ENCODE data around the gene RYR1.
"Not testable (repeated sequence)": the region's sequence is repeated elsewhere in the genome, so short reads cannot be mapped to it uniquely, and the experiment has no call there.

The RYR1 gene

DNA sequence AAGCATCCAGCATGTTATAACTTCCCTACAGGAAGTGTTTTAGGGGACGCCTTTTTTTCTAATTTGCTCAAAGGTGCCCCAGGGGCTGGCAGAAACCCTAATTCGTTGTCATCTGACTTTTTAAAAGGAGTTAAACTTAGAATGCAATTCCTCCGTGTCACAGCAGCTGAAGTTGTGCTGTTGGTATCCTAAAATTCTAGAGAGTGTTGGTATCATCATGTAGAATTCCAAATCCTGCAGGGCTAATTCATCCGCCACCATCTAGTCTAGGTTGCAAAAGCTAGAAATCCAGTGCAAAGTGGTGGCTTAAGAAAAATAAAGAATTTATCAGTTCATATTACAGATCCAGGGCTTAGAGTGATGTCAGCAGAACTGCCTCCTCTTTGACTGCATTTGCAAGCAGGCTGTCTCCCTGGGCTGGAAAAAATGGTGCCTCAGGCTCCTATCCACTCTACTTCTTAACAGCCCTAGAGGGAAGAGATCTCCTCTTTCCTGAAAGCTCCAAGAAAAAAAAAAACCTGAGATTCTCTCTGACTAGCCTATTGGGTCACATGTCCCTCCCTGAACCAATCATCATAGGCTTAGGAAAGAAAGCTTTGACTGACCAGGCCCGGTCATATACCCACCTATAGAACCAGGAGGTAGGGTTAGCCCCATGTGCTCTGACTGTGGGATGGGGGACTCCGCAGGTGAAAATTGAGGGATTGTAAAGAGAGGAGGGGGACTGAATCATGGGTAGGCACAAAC is 111.3 kb downstream of the RYR1 start:
- no peak for DNase-seq

DNA sequence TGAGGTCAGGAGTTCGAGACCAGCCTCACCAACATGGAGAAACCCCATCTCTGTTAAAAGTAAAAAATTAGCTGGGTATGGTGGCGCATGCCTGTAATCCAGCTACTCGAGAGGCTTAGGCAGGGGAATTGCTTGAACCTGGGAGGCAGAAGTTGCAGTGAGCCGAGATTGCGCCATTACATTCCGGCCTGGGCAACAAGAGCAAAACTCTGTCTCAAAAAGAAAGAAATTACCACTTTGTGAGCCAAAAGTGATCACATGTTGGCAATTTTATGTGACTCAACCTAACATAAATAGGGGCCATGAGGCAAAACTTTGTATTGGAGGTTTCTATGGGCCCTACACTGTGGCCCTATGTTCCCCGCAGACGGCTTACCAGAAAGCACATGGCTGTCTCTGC is 112.1 kb downstream of the RYR1 start:
- no peak for DNase-seq

DNA sequence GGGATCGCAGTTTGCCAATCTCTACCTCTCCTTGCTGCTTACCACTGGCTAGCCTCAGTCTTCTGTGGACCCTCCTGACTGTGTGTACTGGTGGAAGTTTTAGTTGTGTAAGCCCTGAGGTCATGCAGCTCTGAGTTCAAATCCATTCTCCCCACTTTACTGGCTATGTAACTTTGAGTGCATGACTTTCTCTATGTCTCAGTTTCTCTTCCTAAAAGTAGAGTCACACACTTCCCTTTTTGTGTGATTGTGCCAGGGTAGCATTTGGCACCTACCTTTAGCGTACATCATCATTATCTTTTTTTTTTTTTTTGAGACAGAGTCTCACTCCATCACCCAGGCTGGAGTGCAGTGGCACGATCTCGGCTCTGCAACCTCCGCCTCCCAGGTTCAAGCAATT is 113.9 kb downstream of the RYR1 start:
- DNase-seq, result no peak

DNA sequence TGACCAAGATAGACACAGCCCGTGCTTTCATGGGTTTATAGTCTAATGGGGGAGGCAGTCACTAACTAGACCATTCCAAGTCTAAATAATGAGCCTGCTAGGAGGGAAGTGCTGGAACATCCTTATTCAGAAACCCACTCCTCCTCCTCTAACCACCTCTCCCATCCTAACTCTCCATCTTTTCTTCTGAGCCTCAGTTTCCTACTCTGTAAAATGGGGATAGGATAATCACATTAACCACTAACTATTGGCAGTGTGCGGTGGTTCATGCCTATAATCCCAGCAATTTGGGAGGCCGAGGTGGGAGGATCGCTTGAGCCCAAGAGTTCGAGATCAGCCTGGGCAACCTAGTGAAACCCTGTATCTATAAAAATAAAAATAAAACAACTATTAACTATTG is 115.6 kb downstream of the RYR1 start:
- no peak for DNase-seq

DNA sequence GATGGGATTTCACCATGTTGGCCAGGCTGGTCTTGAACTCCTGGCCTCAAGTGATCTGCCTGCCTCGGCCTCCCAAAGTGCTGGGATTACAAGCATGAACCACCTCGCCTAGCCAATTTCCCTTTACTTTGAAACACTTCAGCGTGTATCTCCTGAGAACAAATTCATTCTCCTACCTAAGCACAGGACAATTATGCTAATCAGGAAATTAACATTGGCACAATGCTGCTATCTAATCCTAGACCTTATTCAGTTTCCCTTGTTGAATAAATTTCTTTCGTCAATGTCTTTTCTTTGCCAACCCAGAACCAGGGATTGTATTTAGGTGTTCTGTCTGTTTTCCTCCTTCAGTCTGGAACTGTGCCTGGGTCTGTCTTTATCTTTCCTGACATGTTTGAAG is 116.5 kb downstream of the RYR1 start:
- DNase-seq, result no peak

DNA sequence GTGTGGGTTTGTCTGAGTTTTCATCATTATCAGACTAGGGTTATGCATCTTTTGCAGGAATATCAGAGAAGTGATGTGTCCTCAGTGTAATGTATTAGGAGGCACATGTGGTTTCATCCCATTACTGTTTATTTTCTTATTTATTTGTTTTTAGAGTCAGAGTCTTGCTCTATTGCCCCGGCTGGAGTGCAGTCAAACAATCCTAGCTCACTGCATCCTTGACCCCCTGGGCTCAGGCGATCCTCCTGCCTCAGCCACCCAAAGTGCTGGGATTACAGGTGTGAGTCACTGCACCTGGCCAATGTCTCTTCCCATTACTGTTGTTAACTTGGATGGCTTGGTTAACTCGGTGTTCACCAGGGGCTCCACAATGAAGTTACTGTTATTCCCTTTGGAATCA is 116.9 kb downstream of the RYR1 start:
- DNase-seq, result no peak

DNA sequence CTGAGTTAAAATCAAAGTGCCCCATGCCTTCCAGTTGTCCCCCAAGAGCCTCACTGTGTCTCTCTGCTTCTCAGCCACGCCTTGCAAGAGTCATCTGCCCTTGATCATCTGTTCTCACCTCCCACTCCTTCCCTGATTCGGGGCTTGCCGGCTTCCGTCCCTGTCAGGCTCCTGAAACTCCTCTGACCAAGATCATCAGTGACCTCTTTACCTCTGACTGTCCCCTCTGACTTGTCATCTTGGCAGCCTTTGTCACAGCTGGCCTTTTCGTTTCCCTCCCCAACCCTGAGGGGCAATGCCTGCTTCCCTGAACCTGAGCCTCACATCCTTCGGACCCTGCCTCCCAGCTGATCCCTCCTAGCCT is 117.9 kb downstream of the RYR1 start:
- no peak for DNase-seq

DNA sequence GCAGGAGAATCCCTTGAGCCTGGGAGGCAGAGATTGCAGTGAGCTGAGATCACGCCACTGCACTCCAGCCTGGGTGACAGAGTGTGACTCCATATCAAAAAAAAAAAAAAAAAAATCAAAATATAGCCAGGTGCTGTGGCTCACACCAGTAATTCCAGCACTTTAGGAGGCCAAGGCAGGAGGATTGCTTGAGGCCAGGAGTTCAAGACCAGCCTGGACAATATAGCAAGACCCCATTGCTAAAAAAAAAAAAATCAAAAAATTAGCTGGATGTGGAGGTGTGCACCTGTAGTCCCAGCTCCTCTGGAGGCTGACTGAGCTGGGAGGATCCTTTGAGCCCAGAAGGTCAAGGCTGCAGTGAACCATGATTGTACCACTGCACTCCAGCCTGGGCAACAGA is 119.7 kb downstream of the RYR1 start:
- DNase-seq, result not testable (repeated sequence)

DNA sequence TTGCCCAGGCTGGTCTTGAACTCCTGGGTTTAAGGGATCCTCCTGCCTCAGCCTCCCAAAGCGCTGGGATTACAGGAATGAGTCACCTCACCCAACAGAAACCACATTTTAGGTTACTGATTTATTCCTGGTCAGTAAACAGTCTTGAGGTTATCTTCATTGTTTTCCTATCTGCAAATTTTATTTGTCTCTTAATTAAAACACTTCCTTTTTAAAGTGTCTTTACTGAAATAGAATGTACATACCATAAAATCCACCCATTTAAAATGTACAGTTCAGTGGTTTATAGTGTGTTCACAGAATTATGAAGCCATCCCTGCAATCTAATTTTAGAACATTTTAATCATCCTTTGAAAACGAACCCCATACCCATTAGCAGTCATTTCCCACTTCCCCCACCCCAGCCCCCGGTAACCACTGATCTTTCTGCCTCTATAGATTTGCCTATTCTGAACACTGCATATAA is 121.2 kb downstream of the RYR1 start:
- DNase-seq, result no peak

DNA sequence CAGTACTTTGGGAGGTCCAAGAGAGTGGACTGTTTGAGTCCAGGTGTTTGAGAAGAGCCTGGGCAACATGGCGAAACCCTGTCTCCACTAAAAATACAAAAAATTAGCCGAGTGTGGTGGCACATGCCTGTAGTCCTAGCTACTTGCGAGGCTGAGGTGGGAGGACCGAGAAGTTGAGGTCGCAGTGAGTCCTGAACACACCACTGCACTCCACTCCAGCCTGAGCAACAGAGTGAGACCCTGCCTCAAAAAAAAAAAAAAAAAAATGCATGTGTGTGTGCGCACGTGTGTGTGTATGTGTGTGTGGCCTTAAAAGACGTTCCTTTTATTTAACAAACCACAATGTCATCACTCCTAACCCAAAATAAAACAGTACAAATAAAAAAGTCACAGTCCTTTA is 121.7 kb downstream of the RYR1 start:
- no peak for DNase-seq

DNA sequence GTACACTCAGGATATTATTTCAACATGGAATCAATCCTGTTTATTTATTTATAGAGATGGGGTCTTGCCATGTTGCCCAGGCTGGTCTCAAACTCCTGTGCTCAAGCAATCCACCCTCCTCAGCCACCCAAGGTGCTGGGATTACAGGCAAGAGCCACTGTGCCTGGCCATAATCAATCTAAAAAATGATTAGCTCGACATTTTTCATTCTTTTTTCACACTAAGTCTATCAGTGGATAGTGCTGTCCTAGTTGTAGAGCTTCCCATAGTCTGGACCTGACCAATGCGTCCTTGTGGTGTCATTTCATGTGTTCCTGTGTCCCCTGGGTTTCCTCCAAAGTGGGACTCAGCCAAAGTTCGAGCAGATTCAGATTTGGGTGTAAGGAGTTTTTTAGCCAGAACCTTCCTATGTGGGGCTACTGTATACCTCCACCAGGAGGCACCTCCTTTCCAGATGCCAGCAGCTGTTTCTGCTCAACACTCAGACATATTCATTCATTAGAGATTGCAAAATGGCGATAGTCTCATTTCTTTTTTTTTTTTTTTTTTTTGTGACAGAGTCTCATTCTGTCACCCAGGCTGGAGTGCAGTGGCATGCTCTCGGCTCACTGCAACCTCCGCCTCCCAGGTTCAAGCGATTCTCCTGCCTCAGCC is 123.2 kb downstream of the RYR1 start:
- no peak for DNase-seq

DNA sequence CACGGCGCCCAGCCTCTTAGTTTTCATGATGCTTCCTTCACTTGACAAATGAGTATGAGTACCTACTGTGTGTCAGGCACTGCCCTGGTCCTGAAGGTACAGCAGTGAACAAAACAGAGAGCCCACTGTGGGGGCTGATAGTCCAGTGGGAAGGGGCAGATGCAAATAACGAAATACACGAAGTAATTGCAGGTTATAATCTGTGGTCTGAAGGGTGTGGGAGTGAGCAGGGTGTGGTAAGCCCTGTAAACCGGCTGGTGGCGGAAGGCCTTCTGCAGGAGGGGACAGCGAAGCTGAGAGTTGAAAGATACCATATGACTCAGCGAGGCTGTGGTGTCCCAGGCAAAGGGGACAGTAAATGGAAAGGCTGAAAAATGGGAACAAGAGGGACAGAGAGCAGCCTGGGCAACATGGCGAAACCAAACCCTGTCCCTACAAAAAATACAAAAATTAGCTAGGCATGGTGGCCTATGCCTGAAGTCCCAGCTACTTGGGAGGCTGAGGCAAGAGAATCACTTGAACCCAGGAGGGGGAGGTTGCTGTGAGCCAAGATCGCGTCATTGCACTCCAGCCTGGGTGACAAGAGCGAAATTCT is 123.8 kb downstream of the RYR1 start:
- no peak for DNase-seq

DNA sequence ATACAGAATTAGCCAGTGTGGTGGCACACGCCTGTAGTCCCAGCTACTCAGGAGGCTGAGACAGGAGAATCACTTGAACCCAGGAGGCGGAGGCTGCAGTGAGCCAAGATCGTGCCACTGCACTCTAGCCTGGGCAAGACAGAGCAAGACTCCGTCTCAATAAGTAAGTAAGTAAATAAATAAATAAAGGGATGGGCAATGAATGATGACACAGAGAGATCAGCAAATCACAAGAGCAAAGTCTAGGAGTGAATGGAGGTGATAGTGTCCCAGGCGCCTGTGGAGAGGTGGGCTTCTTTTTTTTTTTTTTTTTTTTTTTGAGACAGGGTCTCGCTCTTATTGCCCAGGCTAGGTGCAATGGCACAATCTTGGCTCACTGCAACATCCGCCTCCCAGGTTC is 125.4 kb downstream of the RYR1 start:
- DNase-seq, result not testable (repeated sequence)

DNA sequence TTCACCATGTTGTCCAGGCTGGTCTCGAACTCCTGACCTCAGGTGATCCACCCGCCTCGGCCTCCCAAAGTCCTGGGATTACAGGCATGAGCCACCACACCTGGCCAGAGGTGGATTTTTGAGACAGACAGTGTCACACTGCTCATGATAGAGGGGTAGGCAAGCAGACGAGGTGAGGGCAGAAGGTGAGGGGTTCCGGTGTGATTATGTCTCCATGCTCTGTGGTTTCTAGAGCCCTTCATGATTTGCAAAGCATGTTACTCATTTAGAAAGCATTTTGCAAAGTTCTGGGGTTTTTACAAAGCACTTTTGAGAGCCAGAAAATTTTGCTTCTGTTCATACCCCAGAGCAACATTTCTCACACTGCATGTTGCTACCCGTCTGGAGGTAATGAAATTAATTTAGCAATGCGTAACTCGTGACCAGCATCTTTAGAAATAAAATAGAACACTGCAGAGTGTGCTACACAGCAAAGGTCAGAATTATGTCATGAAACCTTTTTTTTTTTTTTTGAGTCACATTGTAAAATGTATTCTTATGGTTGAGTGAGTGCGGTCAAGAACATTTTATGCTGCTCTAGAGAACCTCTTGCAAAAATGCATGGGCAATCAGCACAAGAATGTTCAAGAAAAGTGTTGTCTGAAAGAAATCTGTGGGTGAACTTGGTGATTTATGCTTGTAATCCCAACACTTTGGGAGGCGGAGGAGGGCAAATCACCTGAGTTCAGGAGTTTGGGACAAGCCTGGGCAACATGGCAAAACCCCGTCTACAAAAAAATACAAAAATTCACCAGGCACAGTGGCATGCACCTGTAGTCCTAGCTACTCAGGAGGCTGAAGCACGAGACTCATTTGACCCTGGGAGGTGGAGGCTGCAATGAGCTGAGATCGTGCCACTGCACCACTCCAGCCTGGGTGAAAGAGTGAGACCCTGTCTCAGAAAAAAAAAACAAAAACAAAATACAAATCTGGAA is 126.2 kb downstream of the RYR1 start:
- no peak for DNase-seq

DNA sequence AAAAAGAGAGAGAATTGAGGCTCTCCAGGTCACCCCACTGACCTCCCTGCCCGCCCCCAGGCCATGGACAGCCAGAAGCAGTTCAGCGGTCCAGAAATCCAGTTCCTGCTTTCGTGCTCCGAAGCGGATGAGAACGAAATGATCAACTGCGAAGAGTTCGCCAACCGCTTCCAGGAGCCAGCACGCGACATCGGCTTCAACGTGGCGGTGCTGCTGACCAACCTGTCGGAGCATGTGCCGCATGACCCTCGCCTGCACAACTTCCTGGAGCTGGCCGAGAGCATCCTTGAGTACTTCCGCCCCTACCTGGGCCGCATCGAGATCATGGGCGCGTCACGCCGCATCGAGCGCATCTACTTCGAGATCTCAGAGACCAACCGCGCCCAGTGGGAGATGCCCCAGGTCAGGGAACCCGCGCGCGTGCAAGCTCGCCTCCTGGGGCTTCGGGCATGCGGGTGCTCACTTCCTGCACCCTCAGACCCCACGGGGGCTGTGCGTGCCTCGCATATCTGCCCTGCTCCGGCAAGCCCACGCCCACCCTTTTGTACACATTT is 127.6 kb downstream of the RYR1 start:
- DNase-seq, result no peak

DNA sequence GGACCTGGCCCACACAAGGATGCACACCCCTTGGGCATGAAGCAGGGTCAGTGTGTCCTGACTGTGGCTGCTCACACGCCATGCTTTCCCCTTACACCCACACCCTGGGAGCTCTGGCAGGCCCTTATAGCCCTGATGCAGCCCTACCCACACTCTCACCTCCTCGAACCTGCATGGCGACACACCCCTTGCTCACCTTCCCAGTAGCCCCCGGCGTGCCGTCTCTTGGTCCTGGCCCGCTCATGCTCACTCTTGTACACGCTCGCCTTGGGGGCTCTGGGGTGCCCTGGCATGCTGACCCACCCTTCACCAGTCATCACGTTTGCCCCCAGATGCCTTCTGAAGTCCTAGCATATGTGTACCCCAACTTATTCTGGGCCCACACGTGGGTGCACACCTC is 128.2 kb downstream of the RYR1 start:
- DNase-seq, result no peak

DNA sequence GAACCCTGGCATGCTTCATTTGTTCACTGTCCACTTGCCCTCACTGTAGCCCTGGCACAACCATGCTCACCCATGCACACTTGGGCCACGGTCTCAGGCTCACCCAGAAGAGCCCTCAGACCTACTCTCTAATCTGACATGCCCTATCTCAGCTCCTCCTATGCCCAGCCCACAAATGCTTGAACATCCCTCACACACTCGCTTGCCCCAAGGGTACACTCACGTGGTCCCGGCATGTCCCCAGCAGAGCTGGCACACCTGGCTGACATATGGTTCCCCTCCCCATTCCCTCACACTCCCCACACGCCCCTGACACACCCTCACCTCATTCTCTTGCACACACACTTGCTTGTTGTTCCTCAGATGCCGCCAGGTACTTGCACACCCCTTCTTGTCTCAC is 128.6 kb downstream of the RYR1 start:
- DNase-seq, result no peak

DNA sequence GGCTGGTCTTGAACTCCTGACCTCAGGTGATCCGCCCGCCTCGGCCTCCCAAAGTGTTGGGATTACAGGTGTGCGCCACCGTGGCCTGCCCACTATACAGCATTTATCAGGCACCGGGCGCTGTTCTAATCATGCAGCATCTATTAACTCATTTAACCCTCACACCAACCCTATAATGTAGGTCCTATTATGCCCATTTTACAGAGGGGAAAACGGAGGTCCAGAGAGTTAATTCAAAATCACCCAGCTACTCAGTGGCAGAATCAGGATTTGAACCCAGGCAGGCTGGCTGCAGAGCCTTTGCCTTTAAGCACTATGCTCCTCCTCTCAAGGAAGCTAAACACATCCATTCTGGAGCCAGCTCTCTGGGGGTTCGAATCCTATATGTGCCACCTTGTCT is 130.0 kb downstream of the RYR1 start:
- DNase-seq, result no peak

DNA sequence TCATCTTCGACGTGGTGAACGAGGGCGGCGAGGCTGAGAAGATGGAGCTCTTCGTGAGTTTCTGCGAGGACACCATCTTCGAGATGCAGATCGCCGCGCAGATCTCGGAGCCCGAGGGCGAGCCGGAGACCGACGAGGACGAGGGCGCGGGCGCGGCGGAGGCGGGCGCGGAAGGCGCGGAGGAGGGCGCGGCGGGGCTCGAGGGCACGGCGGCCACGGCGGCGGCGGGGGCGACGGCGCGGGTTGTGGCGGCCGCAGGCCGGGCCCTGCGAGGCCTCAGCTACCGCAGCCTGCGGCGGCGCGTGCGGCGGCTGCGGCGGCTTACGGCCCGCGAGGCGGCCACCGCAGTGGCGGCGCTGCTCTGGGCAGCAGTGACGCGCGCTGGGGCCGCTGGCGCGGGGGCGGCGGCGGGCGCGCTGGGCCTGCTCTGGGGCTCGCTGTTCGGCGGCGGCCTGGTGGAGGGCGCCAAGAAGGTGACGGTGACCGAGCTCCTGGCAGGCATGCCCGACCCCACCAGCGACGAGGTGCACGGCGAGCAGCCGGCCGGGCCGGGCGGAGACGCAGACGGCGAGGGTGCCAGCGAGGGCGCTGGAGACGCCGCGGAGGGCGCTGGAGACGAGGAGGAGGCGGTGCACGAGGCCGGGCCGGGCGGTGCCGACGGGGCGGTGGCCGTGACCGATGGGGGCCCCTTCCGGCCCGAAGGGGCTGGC is 131.6 kb downstream of the RYR1 start:
- DNase-seq, result no peak

DNA sequence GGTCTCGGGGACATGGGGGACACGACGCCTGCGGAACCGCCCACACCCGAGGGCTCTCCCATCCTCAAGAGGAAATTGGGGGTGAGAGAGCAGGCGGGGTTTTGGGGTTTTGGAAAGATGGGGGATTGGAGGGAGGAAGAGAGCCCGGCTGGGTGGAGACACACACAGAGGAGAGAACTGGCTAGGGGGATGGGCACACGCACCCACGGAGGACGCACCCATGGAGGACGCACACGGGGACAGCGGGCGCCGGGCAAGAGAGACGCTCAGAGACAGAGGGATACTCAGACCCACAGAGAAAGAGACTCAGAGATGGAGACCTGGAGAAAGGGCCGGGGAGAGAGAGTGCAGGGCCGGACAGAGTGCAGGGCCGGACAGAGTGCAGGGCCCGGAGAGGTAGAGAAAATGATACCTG is 132.2 kb downstream of the RYR1 start:
- no peak for DNase-seq

DNA sequence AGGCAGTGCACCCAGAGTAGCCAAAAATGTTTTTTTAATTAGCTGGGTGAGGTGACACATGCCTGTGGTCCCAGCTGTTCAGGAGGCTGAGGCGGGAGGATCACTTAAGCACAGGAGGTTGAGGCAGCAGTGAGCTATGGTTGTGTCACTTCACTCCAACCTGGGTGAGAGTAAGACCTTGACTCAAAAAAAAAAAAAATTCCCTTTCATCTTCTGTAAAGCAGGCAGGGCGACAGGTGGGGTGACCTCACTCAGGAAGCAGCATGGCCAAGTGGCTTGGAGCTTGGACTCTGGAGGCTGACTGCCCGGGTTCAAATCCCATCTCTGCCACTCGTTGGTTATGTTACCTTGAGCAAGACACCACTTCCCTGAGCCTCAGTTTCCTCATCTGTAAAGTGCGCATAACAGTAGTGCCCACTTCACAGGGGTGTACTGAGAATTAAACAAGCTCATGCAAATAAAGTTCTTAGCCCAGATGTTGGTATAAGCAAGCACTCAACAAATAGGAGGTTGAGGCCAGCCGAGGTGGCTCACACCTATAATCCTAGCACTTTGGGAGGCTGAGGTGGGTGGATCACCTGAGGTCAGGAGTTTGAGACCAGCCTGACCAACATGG is 136.0 kb downstream of the RYR1 start:
- DNase-seq, result no peak

DNA sequence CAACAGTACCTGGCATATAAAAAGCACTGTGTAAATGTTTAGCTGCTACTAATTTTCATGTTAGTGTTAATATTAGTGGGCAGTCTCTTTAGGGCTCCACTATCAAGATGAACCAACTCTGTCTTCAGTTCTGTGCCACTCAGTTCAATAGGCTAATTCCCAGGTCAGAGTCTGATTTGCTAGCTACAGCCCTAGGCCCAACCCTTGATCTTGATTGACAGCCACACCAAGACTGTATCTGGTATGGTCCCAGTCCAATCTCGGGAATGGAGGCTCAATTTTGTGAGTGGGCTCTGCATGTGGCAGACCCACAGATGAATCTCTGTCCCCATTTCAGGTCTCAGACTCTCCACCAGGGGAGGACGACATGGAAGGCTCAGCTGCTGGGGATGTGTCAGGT is 138.2 kb downstream of the RYR1 start:
- no peak for DNase-seq

Data from NCI-H2081 (cell line).